Measurements from ENCODE around the gene MOB3A. TPM values are rescaled to one million over a fixed set of nuclear protein-coding genes. Genes with fewer than 3 reads are reported as not detected.

MOB3A gene
- total RNA-seq, 2 experiments from 2014 or later, result 43.7 to 44.1 TPM

DNA sequence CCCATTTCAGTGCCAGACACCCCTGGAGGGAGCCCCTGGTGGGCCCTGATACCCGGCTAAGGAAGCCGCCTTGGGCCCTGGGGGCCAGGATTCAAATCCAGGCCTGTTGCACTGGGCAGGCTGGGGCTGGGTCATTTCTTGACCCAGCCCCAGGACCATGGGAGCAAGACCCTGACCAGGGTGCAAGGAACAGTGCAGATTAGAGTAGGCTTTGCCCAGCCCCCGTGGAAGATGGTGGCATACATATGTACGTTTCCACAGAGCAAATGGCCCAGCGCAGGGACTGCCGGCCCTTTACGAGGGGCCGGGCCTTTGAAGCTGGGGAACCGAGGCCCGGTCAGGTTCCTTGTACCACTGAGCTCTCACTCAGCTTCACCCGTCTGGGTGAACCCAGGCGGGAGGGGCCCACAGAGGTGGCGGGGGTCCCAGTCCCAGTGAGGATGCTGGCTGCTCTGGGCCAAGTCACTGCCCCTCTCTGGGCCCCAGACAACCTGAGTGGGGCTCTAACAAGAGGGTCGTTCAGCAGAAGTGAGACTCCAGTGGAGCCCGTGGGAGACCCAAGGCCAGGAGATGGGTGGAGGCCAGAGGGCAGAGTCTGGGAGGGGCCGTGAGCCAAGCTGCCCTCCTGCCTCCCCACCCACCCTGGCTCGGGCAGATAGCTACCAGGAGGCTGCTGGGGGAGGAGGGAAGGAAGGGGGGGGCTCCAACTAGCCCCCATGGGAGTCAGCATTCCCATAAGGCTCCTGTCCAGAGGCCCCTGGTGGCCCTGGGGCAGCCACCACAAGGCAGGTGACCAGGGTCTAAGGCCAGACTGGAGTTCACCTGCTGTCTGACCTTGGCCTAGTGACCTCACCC, 47.8 kb downstream of the MOB3A start:
- CTCF ChIA-PET, result interaction anchor here (0.6 kb wide), 1 partner anchor 19 kb away, joined by 3 read pairs; no protein-coding TSS in a partner anchor
- peaks cover 45% of the 10 kb centered on the region for H3K4me1 Mint-ChIP-seq (ENCODE audit: low read depth)
- no peaks in the 10 kb centered on the region for H3K27me3 Mint-ChIP-seq (ENCODE audit: low read depth)
- peaks cover 7% of the 10 kb centered on the region for H3K36me3 Mint-ChIP-seq (ENCODE audit: low read depth)
- intact Hi-C loops (cut with micrococcal nuclease), result no loop called here
- peak overlapping the region; percentile 21 for H3K4me3 Mint-ChIP-seq
- H3K27ac Mint-ChIP-seq, result no peak overlapping the region
- no peak for DNase-seq
- no peaks in the 10 kb centered on the region for H3K9me3 Mint-ChIP-seq

DNA sequence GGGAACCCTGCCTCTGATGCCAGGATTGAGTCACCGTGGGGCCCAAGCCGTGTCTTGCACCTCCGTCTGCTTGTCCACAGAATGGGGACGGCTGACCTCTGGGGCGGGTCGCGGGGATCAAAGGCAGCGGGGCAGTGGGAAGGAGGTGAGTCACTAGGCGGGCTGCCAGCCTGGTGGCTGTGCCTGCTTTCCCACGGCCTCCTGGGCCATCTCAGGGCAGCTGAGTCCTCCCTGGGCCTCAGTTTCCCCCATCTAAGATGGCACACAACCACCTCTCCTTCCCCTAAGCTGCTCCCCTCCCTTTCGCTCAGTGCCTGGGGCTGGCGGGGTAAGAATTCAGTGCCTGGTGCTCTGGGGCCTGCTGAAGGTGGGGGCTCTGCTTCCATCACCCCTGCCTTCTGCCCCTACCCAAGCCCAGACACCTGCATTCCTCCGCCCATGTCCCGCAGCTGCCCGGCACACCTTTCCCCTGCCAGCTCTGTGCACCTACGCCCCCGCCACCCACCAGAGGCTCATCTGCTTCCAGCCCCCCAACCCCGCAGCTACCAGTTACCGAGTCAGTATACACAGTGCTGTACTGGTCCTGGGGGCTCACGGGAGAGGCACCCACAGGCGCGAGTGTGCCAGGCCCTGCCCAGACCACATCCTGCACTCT, 48.5 kb downstream of the MOB3A start:
- no peaks in the 10 kb centered on the region for H3K27me3 Mint-ChIP-seq (ENCODE audit: low read depth)
- peaks cover 8% of the 10 kb centered on the region for H3K36me3 Mint-ChIP-seq (ENCODE audit: low read depth)
- intact Hi-C loops (cut with micrococcal nuclease), result no loop called here
- no peak for DNase-seq
- H3K4me1 Mint-ChIP-seq (ENCODE audit: low read depth), result peaks cover 52% of the 10 kb centered on the region
- peak overlapping the region; percentile 12 for H3K4me3 Mint-ChIP-seq
- no peaks in the 10 kb centered on the region for H3K9me3 Mint-ChIP-seq
- CTCF ChIA-PET, result no interaction called here
- peak overlapping the region; percentile 53 for H3K27ac Mint-ChIP-seq

DNA sequence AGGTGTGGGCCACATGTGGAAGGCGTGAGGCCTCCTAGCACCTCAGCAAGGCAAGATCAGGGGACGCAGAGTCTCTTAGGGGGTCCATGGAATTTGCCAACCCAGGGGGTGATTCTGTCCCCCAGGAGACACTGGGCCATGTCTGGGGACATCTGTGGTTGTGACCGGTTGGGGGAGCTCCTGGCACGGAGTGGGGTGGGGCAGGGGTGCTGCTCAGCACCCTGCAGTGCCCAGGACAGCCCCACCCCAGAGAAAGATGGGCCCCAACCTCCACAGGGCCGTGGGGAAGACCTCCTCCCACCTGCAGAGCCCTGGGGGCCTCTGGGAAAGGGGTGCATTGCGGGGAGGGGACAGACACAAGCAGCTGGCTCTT, 49.1 kb downstream of the MOB3A start:
- Mint-ChIP-seq H3K27me3 (ENCODE audit: low read depth) (no peaks in the 10 kb centered on the region), H3K36me3 (ENCODE audit: low read depth) (peaks cover 12% of the 10 kb centered on the region), H3K4me3 (no peak overlapping the region), H3K4me1 (ENCODE audit: low read depth) (peaks cover 49% of the 10 kb centered on the region), H3K27ac (peak overlapping the region; percentile 53), H3K9me3 (no peaks in the 10 kb centered on the region)
- CTCF ChIA-PET, result no interaction called here
- DNase-seq, result no peak
- intact Hi-C loops (cut with micrococcal nuclease), result no loop called here

DNA sequence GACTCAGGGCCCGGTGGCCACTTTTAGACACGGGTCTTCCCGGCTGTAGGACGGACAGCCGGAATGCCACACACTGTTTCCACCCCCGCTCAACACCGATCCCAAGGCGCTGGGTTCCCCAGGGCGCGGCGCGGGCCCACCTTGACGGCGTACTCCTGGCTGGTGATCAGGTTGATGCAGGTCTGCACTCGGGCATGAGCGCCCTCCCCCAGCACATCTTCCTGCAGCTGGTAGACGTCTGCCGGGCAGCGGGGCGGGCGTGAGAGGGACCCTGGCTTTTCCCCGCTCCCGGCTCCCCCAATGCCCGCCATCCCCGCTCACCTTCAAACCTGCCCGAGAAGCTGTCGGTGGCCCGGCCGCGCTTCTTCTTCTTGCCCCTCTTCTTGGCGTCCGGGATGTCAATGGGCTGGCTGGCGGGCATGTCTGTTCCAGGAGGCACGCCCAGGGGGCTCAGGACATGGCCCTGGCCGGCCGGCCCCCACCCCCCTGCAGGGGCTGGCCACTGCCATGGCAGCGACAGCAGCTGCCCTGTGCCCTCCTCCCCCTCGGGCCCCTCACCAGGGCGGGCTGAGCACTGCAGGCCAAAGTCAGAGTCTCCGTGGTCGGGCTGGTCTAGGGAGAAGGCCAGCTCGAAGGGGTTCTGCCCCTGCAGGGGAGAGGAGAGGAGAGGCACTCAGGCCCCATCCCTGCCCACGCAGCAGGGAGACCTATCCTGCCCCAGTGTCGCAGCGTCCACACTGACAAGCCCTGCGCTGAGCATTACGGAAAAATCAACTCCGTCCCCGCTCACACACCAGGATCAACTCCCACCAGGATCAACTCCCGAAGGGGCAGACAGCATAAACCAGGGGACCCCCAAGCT, 49.8 kb downstream of the MOB3A start:
- no peak overlapping the region for H3K4me3 Mint-ChIP-seq
- no peaks in the 10 kb centered on the region for H3K27me3 Mint-ChIP-seq (ENCODE audit: low read depth)
- DNase-seq, result no peak
- no peaks in the 10 kb centered on the region for H3K9me3 Mint-ChIP-seq
- intact Hi-C loops (cut with micrococcal nuclease), result no loop called here
- H3K27ac Mint-ChIP-seq, result no peak overlapping the region
- peaks cover 14% of the 10 kb centered on the region for H3K36me3 Mint-ChIP-seq (ENCODE audit: low read depth)
- CTCF ChIA-PET, result no interaction called here
- peaks cover 43% of the 10 kb centered on the region for H3K4me1 Mint-ChIP-seq (ENCODE audit: low read depth)

DNA sequence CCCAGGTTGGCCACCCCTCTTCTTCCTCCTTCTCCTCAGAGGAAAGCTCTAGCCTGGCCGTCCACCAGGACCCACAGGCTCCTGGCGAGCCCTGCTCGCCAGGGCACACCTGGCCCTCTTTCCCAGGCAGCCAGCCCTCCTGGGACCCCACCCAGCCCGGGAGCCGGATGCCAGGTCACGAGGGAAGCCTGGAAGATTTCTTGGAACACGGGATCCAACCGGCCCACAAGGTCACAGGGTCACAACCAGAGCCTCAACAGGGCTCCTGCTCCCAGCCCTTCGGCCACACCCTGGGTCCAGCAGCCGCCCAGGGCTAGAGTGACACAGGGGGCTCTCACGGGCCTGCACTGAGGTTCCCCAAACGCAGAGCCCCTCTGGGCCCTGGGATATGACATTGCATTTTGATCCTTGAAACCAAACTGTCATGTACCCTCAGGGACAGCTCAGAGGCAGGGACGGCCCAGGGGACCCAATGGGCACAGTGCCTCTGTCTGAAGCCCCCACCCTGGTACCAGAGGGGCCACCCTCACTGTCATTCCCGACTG, 50.6 kb downstream of the MOB3A start:
- Mint-ChIP-seq H3K27me3 (ENCODE audit: low read depth) (no peaks in the 10 kb centered on the region), H3K4me1 (ENCODE audit: low read depth) (peaks cover 48% of the 10 kb centered on the region), H3K4me3 (no peak overlapping the region), H3K27ac (no peak overlapping the region), H3K9me3 (no peaks in the 10 kb centered on the region), H3K36me3 (ENCODE audit: low read depth) (peaks cover 17% of the 10 kb centered on the region)
- CTCF ChIA-PET, result no interaction called here
- intact Hi-C loops (cut with micrococcal nuclease), result no loop called here
- DNase-seq, result no peak

DNA sequence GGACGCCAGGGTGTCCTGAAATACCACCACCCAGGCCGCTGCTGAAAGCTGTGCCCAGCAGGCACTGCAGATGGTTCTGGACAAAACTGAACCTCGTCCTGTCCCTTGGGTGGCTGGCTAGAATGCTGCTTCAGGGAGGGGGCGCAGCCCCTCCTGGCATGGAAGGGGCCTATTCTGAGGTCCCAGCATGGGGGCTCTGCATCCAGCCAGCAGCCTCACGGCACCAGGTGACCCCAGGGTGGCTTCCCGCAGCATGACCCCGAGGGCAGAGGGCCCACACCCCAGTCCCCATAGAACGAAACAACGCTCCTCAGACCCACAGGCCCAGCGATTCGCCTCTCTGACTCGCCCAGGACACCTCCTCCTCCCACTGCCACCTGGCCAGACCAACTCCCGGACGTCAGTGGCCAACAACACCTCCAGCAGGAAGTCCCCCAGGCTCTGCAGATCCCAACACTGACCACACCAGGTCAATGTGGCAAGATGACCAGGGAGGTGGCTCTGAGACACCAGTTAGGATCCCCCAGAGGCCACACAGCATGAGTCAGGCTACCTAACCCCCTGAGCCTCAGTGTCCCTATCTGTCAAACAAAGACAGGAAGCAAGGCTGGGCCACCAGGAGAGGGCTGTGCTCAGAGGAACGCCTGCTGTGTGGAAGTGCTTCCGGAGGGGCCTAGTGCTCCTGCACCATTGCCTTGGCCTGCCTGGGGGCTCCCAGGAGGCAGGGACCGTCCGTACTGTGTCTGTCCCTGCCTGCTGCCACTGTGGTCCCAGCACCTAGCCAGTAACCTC, 51.2 kb downstream of the MOB3A start:
- no peaks in the 10 kb centered on the region for H3K27me3 Mint-ChIP-seq (ENCODE audit: low read depth)
- CTCF ChIA-PET, result interaction anchor here (1.9 kb wide), 1 partner anchor 12 kb away, joined by 4 read pairs; no protein-coding TSS in a partner anchor
- peaks cover 50% of the 10 kb centered on the region for H3K4me1 Mint-ChIP-seq (ENCODE audit: low read depth)
- intact Hi-C loops (cut with micrococcal nuclease), result no loop called here
- peak overlapping the region; percentile 71 for H3K27ac Mint-ChIP-seq
- no peaks in the 10 kb centered on the region for H3K9me3 Mint-ChIP-seq
- H3K4me3 Mint-ChIP-seq, result no peak overlapping the region
- DNase-seq, result no peak
- peaks cover 16% of the 10 kb centered on the region for H3K36me3 Mint-ChIP-seq (ENCODE audit: low read depth)

DNA sequence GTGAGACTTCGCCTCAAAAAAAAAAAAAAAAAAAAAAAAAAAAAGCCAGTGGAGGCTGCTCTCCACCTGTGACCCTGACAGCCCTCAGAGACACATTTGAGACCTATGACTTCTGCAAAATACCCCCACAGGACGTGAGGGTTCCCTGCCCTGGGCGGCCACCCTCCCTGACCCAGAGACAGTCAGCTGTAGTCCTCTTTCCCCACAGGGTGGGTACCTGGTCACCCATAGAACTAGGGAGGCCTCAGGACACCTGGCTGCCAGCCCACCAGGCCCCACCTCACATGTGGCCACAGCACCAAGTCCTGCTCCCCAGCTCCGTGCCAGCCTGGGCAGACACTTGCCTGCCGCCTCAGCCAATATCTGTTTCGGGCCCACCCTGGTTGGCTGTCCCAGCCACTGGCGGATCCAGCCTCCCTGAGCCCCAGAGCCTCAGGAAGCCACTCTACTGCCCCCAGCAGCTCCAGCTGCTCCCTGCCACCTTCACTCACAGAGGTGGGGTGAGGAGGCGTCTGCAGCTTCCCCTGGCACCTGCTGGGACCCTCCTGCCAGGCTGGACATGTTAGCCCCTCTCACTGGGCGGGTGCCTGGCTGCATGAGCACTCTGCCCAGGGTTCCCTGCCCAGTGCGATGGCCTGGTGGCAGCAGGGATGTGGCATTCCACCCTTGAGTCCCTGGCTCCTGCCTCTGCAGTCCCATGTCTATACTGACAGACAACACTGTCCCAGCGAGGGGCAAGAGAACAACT, 52.0 kb downstream of the MOB3A start:
- intact Hi-C loops (cut with micrococcal nuclease), result no loop called here
- Mint-ChIP-seq H3K36me3 (ENCODE audit: low read depth) (peaks cover 16% of the 10 kb centered on the region), H3K4me1 (ENCODE audit: low read depth) (peaks cover 45% of the 10 kb centered on the region), H3K9me3 (no peaks in the 10 kb centered on the region), H3K27me3 (ENCODE audit: low read depth) (no peaks in the 10 kb centered on the region), H3K27ac (no peak overlapping the region), H3K4me3 (no peak overlapping the region)
- DNase-seq, result no peak
- CTCF ChIA-PET, result interaction anchor here (1.3 to 2.3 kb wide), 3 partner anchors 8 to 44 kb away, joined by 3 to 10 read pairs (median 4); no protein-coding TSS in a partner anchor

DNA sequence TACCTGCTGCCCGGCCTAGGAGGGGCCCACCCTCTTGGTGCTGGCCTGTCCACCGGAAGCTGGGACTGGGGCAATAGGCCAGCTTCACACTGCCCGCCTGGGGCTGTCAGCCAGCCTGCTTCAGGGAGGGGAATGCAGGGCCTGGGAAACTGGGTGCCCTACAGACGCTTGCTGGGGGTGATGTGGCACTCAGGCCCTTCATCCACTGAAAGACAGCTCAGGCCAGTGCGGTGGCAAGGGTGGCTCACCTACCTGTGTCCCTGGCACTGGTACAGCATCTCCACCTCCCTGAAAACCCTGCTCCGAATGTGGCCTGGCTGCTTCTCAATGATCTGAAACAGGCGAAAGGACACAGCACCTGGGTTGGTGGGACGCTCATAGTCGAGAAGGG, 52.9 kb downstream of the MOB3A start:
- CTCF ChIA-PET, result interaction anchor here (1.3 to 2.3 kb wide), 4 partner anchors 9 to 44 kb away, joined by 3 to 10 read pairs (median 6); no protein-coding TSS in a partner anchor
- Mint-ChIP-seq H3K27me3 (ENCODE audit: low read depth) (no peaks in the 10 kb centered on the region), H3K4me1 (ENCODE audit: low read depth) (peaks cover 39% of the 10 kb centered on the region), H3K27ac (peak overlapping the region; percentile 83), H3K9me3 (no peaks in the 10 kb centered on the region), H3K36me3 (ENCODE audit: low read depth) (peaks cover 15% of the 10 kb centered on the region), H3K4me3 (peak overlapping the region; percentile 52)
- no peak for DNase-seq
- intact Hi-C loops (cut with micrococcal nuclease), result no loop called here

DNA sequence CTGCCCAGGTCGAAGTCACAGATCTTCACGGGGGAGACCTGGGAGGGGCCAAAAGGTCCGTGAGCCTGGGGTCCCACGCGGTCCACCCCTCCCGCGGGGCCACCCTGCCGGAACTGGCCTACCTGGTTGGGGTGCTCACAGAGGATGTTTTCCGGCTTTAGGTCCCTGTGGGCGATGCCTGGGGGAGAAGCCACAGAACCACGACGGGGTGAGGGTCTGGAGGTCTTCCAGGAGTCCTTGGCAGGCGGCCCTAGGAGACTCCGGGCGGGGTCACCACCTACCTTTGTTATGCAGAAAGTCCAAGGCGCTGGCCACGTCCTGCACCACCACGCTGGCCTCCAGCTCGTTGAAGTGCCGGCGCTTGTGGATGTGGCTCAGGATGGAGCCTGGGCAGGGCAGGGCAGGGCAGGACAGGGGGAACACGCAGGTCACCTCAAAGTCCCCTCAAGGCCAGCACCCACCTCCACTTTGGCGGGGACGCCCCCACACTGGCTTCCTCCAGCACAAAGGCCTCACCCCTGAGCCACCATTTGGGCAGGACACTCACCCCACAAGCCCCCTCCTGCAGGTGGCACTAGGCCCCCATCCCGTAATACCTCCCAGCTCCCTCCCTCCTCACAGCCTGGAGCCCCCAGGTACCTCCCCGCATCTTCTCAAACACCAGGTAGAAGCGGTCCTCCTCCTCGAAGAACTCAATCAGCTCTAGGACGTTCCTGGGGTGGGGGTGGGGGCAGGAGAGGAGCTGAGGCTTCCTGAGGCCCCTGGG, 53.5 kb downstream of the MOB3A start:
- CTCF ChIA-PET, result interaction anchor here (0.8 to 2.3 kb wide), 4 partner anchors 9 to 112 kb away, joined by 3 to 10 read pairs (median 6); no protein-coding TSS in a partner anchor
- Mint-ChIP-seq H3K27ac (peak overlapping the region; percentile 83), H3K27me3 (ENCODE audit: low read depth) (no peaks in the 10 kb centered on the region), H3K4me3 (peak overlapping the region; percentile 71), H3K36me3 (ENCODE audit: low read depth) (peaks cover 17% of the 10 kb centered on the region), H3K4me1 (ENCODE audit: low read depth) (peaks cover 34% of the 10 kb centered on the region), H3K9me3 (no peaks in the 10 kb centered on the region)
- intact Hi-C loops (cut with micrococcal nuclease), result loop anchor here (1.0 kb wide), 5 partner anchors 9 to 285 kb away; partner anchors contain the start of genes IZUMO4, MKNK2, MOB3A and PLEKHJ1
- no peak for DNase-seq
